ENCODE data around the gene CD300LF.

CD300LF gene

GRCh38 chr17:74682471-74683190, 30.1 kb downstream of the CD300LF start:
- DNase-seq, result no peak

- no peak for DNase-seq
These were observed 30.7 kb downstream of the CD300LF start for GRCh38 chr17:74682028-74682427.

- DNase-seq, result no peak
These were observed 31.8 kb downstream of the CD300LF start for GRCh38 chr17:74680941-74681340.

- no peak for DNase-seq
These were observed 32.5 kb downstream of the CD300LF start for GRCh38 chr17:74680213-74680612.

- DNase-seq, result no peak
These were observed 33.3 kb downstream of the CD300LF start for GRCh38 chr17:74679374-74679773.

GRCh38 chr17:74678541-74678940, 34.2 kb downstream of the CD300LF start:
- no peak for DNase-seq

GRCh38 chr17:74677558-74678466, 34.9 kb downstream of the CD300LF start:
- peak; percentile 40 for DNase-seq

- DNase-seq, result no peak
These were observed 41.5 kb downstream of the CD300LF start for GRCh38 chr17:74671031-74671771.

GRCh38 chr17:74670329-74670728, 42.4 kb downstream of the CD300LF start:
- no peak for DNase-seq

- no peak for DNase-seq
These were observed 49.2 kb downstream of the CD300LF start for GRCh38 chr17:74663561-74663960.

GRCh38 chr17:74659889-74660288, 52.8 kb downstream of the CD300LF start:
- no peak for DNase-seq

GRCh38 chr17:74658620-74659019, 54.1 kb downstream of the CD300LF start:
- DNase-seq, result no peak

- DNase-seq, result no peak
These were observed 58.0 kb downstream of the CD300LF start for GRCh38 chr17:74654742-74655141.

GRCh38 chr17:74652020-74652419, 60.7 kb downstream of the CD300LF start:
- no peak for DNase-seq

GRCh38 chr17:74649909-74650308, 62.8 kb downstream of the CD300LF start:
- DNase-seq, result no peak

- DNase-seq, result no peak
These were observed 64.7 kb downstream of the CD300LF start for GRCh38 chr17:74647871-74648672.

GRCh38 chr17:74646231-74646630, 66.5 kb downstream of the CD300LF start:
- no peak for DNase-seq

- DNase-seq, result no peak
These were observed 67.7 kb downstream of the CD300LF start for GRCh38 chr17:74645010-74645409.

GRCh38 chr17:74644419-74644818, 68.3 kb downstream of the CD300LF start:
- no peak for DNase-seq
